K562 (cell line): Measurements from ENCODE around the gene CENPO. TPM values are rescaled to one million over a fixed set of nuclear protein-coding genes. Genes with fewer than 3 reads are reported as not detected.
A peak's percentile ranks its signal among the peaks of the same experiment; 100 is the strongest.

Experiments
- ATAC-seq: fragments of 200-7000 bp; cut with Tn5 transposase; 3 replicates; pipeline ENCODE4 v1.9.1; 2020; ENCODE audit warnings: moderate library complexity
- BruUV-seq: library from RNA; stranded (reverse); fragments of 400-500 nt; replicated peaks from 2 replicates; lab custom pipeline; 2021; lab: Mats Ljungman, UMichigan
- CTCF ChIA-PET: fragments of 300-600 bp; formaldehyde crosslinking; extraction: SDS; loops from one replicate; lab custom pipeline; 2021; ENCODE audit warnings: low intra/inter-chr PET ratio; lab: Yijun Ruan, JAX
- POLR2A ChIA-PET: fragments of 300-600, 350-650 bp; sonication (Branson Sonifier 250); formaldehyde crosslinking; extraction: SDS; loops from one replicate; lab custom pipeline; 2021; ENCODE audit warnings: antibody characterized with exemption, inconsistent platforms; lab: Yijun Ruan, JAX
- DNase-seq, 4 experiments: peaks; one replicate each; pipeline versions ENCODE4 v3.0.0 to v3.0.0-alpha.2; 2011 to 2018; ENCODE audit warnings: low spot score in 3 of 4, mixed read lengths in 3 of 4; ENCODE audit errors: extremely low read depth in 1 of 4
- FAIRE-seq: peaks from 2 replicates; lab custom pipeline; 2011; peaks lifted over from hg19 to GRCh38; lab: Jason Lieb, UNC
- H2AFZ ChIP-seq: 2 replicates; pipeline ENCODE4 v1.6.0; 2011; ENCODE audit warnings: low read depth, low read length, control low read depth, inconsistent platforms
- H3K27ac ChIP-seq: fragments of 200-600 bp; 3 replicates; pipeline ENCODE4 v1.8.0; 2011; ENCODE audit warnings: low read depth, mild to moderate bottlenecking, control low read depth, inconsistent platforms, low read length, moderate library complexity, mixed read lengths; ENCODE audit errors: extremely low read depth
- H3K27me3 ChIP-seq, 2 experiments: fragments of 300-600 bp in 1 of 2; 2 replicates in 1 of 2; 3 replicates in 1 of 2; pipeline versions ENCODE4 v1.6.0 to v1.8.0; 2011; ENCODE audit warnings: inconsistent platforms in 2 of 2, low read length in 2 of 2, mild to moderate bottlenecking in 1 of 2, mixed read lengths in 1 of 2, moderate library complexity in 1 of 2; ENCODE audit not compliant: control insufficient read depth in 2 of 2, insufficient read depth in 2 of 2
- H3K36me3 ChIP-seq: fragments of 300-600 bp; 3 replicates; pipeline ENCODE4 v1.8.0; 2011; ENCODE audit warnings: mild to moderate bottlenecking, low read length, inconsistent platforms; ENCODE audit not compliant: control insufficient read depth, insufficient read depth
- H3K4me1 ChIP-seq, 2 experiments: fragments of 200-600 bp in 1 of 2; replicated peaks in 1 of 2; 2 replicates in 1 of 2; 3 replicates in 1 of 2; pipeline versions ENCODE4 v1.5.1 to v1.8.0; 2011; ENCODE audit warnings: inconsistent platforms in 2 of 2, low read length in 2 of 2, mild to moderate bottlenecking in 1 of 2, mixed read lengths in 1 of 2, moderate library complexity in 1 of 2; ENCODE audit not compliant: control insufficient read depth in 2 of 2, insufficient read depth in 2 of 2
- H3K4me2 ChIP-seq: 2 replicates; pipeline ENCODE4 v1.6.1; 2011; ENCODE audit warnings: low read length, control low read depth, inconsistent platforms, mixed read lengths; ENCODE audit not compliant: insufficient read depth
- H3K4me3 ChIP-seq: fragments of 200-600 bp; sonication (generic), shearing (Covaris generic); 2 replicates; pipeline ENCODE4 v1.5.1; 2016; ENCODE audit warnings: control low read depth, inconsistent platforms
- H3K79me2 ChIP-seq: fragments of 200-600 bp; 3 replicates; pipeline ENCODE4 v1.8.0; 2011; ENCODE audit warnings: low read length, inconsistent platforms; ENCODE audit not compliant: control insufficient read depth, insufficient read depth
- H3K9ac ChIP-seq, 2 experiments: 2 replicates each; pipeline versions ENCODE4 v1.6.0 to v1.6.1; 2011; ENCODE audit warnings: low read depth in 2 of 2, low read length in 2 of 2, control low read depth in 1 of 2, inconsistent platforms in 1 of 2, mild to moderate bottlenecking in 1 of 2, mixed read lengths in 1 of 2; ENCODE audit not compliant: insufficient read depth in 1 of 2
- H3K9me1 ChIP-seq: one replicate; pipeline ENCODE4 v1.6.0; 2011; ENCODE audit warnings: inconsistent platforms, mild to moderate bottlenecking, low read length, moderate library complexity; ENCODE audit not compliant: control insufficient read depth, insufficient read depth
- H3K9me3 ChIP-seq: replicated peaks from 2 replicates; pipeline ENCODE4 v1.5.1; 2011; ENCODE audit warnings: low read depth, low read length, inconsistent platforms; ENCODE audit not compliant: control insufficient read depth, insufficient read depth
- H4K20me1 ChIP-seq: replicated peaks from 2 replicates; pipeline ENCODE4 v1.6.1; 2011; ENCODE audit warnings: low read length, inconsistent platforms, mixed read lengths; ENCODE audit not compliant: control insufficient read depth, insufficient read depth
- KLF16 ChIP-seq: IDR thresholded peaks from 2 replicates; pipeline ENCODE4 v1.6.1; 2016; ENCODE audit warnings: antibody characterized with exemption
- PPARD ChIP-seq: fragments of 250-450 bp; sonication (Bioruptor Pico); IDR thresholded peaks from 2 replicates; pipeline ENCODE4 v1.8.0; 2022; ENCODE audit warnings: inconsistent platforms, mild to moderate bottlenecking, moderate library complexity
- whole genome bisulfite sequencing: fragments of 100-300 bp; shearing (Covaris generic); methylation state at CpG from one replicate; pipeline ENCODE4 v1.1.6; 2016; ENCODE audit warnings: low coverage, mixed read lengths; ENCODE audit not compliant: insufficient coverage; ENCODE audit errors: missing lambda C conversion rate; 5-methylcytosine and 5-hydroxymethylcytosine counted together
- in situ Hi-C: fragments of 300-500 bp; cut with MboI; formaldehyde crosslinking; loops from 4 replicates; pipeline ENCODE4 v1.15.0; 2018; ENCODE audit warnings: inconsistent platforms, mixed read lengths
- intact Hi-C: fragments of 100-400 bp; cut with micrococcal nuclease; formaldehyde crosslinking; loops from 2 replicates; pipeline ENCODE4 v1.14.2; 2022
- polyA plus RNA-seq, 8 experiments: library from polyadenylated mRNA; depleted of rRNA in 4 of 8; stranded (reverse) in 5 of 8; unstranded in 3 of 8; fragments of >200 nt; fragmentation: Nextera tagmentation in 2 of 8; fragmentation: Illumina TruSeq in 1 of 8; extraction: Ambion mirVana in 2 of 8; extraction: Trizol in 1 of 8; gene quantifications; 2 replicates each; pipeline versions ENCODE4 v1.2.1 to v1.2.3, GENCODE V29; 2011 to 2014; ENCODE audit warnings: inconsistent platforms in 1 of 8, missing spikeins in 1 of 8
- total RNA-seq, 7 experiments: library from RNA; depleted of rRNA in 6 of 7; stranded (reverse); fragments of >200 nt in 6 of 7; fragmentation: Illumina TruSeq in 2 of 7; extraction: Trizol in 2 of 7; gene quantifications; 2 replicates each; pipeline versions ENCODE4 v1.2.1 to v1.2.3, GENCODE V29; 2011 to 2021; ENCODE audit warnings: low replicate concordance in 1 of 7
- TF ChIP-seq, protein P1 (sequence below), 2 experiments: fragments of 450-650 bp; conservative IDR thresholded peaks; 2 replicates each; pipeline ENCODE4 v1.6.1; 2017; ENCODE audit warnings: mild to moderate bottlenecking in 2 of 2, moderate library complexity in 2 of 2

Gene CENPO
- total and polyA plus RNA-seq, 9 of the 15 experiments (the other 6 are each of a cell fraction or from before 2014, with no cell fraction given) = 30.6 to 59.4 (median 38.9) TPM

DNA sequence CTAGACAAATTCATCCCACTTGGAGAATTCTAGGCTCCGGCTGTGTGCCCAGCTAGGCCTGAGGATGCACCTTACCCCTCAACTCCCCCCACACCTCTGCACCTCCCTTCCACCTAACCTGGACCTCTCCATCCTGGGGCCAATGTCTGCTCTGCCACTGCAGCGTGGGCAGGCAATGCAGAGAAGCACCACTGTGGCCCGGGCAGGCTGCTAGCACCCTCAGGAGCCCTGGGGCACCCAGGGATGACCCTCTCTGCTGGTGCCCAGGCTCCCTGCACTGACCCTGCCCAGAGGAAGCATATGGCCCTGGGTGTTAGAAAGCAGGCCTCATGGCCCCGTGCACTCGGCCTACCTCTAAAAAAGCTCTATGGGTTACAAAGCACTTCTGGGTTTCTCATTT, 77.2 kb downstream of the CENPO start:
- in situ Hi-C loops = no loop called here
- Histone ChIP-seq H3K27me3 (no peaks in the 10 kb centered on the region), H3K79me2 (no peaks in the 10 kb centered on the region), H3K36me3 (peaks cover 20% of the 10 kb centered on the region; the same call in 2 of the 3 replicates), H3K9ac (0 out of 4 replicates have a peak overlapping the region, but pooled peaks of 1 of the 2 experiments have one; percentile 31), H3K4me1 (peaks cover 0 to 7% of the 10 kb centered on the region in 2 experiments; a peak in 2 of 5 replicates), H3K9me1 (no peaks in the 10 kb centered on the region), H2AFZ (no peak overlapping the region), H3K9me3 (no peaks in the 10 kb centered on the region), H4K20me1 (0 out of 2 replicates have a peak, but pooled peaks cover 5% of the 10 kb centered on the region), H3K4me3 (no peak overlapping the region), H3K4me2 (no peak overlapping the region), H3K27ac (no peak overlapping the region)
- ChIA-PET POLR2A (interaction anchor here (0.6 kb wide), 1 partner anchor 432 kb away, joined by 3 read pairs; no protein-coding TSS in a partner anchor), CTCF (no interaction called here)
- TF ChIP-seq, protein P1, sequence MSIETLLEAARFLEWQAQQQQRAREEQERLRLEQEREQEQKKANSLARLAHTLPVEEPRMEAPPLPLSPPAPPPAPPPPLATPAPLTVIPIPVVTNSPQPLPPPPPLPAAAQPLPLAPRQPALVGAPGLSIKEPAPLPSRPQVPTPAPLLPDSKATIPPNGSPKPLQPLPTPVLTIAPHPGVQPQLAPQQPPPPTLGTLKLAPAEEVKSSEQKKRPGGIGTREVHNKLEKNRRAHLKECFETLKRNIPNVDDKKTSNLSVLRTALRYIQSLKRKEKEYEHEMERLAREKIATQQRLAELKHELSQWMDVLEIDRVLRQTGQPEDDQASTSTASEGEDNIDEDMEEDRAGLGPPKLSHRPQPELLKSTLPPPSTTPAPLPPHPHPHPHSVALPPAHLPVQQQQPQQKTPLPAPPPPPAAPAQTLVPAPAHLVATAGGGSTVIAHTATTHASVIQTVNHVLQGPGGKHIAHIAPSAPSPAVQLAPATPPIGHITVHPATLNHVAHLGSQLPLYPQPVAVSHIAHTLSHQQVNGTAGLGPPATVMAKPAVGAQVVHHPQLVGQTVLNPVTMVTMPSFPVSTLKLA (conservative IDR thresholded peaks at IDR 0.05) = no peak
- TF ChIP-seq KLF16 = no peak
- no peak for TF ChIP-seq PPARD (CRISPR knock-in tag)
- FAIRE-seq (peak; percentile 11), ATAC-seq (no peak; the same call in 2 of the 3 replicates), DNase-seq (no peak)
- WGBS = 79% methylated on average over 5 of the region's 5 CpGs
- intact Hi-C loops = no loop called here
- BruUV-seq = TSS peak; percentile 27
